Stimulated activated CD4-positive, alpha-beta T cell treated with anti-CD3 and anti-CD28 coated beads, TNF-alpha, amount 100 ng/mL, for 1 hour (primary cell): ENCODE data around the gene ABCB9.
"Not testable (repeated sequence)": the region's sequence is repeated elsewhere in the genome, so short reads cannot be mapped to it uniquely, and the experiment has no call there.

Source experiments
- DNase-seq, 3 donors: peaks; one replicate each; pipeline ENCODE4 v3.0.0-alpha.2; 2020; ENCODE audit warnings: low read depth in 3 of 3, low spot score in 1 of 3

The ABCB9 gene

DNA sequence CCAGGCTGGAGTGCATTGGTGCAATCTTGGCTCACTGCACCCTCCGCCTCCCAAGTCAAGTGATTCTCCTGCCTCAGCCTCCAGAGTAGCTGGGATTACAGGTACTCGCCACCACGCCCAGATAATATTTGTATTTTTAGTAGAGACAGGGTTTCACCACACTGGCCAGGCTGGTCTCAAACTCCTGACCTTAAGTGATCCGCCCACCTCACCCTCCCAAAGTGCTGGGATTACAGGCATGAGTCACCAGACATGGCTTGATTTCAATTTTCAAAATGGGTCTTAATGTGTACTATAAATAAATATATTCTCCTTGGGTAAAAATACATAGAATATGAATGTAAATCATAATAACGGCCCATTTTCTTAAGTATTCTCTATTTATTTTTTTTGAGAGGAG lies 24.9 kb downstream of the ABCB9 start:
- DNase-seq: not testable (repeated sequence)

DNA sequence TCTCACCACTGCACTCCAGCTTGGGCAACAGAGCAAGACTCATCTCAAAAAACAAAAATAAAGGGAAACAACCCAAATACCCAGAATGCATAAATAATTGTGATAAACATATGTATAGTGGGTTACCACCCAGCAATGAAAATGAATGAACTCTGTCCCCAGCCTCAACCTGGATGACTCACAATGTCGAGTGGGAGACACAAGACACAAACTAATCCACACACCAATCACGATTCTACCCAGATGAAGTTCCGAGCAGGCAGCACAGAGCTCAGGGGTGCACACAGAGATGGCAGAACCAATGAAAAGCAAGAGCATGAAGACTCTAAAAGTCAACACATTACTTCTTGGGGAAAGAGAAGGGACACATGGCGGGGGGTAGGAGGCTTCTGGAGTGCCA lies 27.1 kb downstream of the ABCB9 start:
- no peak for DNase-seq

DNA sequence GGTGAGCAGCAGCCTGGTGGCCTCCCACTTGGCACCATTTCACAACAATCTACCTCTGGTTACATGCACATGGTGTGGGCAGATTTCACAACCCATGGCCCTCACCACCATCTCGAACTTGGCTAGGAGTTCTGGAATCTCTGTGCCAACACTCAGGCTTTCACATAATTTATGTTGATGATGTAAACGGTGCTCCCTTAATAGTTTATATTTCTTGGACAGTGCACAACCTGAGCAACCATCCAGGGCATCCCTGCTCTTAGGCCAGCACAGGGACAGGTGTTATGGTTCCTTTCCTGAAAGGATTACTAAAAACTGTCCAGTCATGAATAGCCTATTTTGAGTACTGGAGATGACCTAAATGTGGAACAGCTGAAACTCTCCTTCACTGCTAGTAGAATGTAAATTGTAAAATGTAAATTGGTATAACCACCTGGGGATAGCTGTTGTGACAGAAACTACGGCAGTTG lies 28.6 kb downstream of the ABCB9 start:
- no peak for DNase-seq

DNA sequence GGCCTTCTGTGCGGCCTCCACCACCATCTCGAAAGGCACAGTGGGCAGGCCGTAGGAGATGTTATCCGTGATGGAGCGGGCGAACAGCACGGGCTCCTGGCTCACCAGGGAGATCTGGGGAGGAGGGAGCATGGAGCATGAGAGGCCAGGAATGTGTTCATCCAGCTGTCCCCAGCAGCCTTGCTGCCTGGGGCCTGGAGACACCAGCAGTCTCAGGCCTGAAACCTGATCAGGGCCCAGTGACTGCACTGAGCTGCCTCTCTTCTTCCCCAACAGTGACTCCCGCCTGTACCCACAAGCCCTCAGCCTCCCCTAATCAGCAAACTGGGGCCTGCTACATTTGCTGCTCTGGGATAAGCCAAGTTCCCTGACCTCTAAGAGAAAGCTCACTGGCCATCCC lies 30.9 kb downstream of the ABCB9 start:
- no peak for DNase-seq

DNA sequence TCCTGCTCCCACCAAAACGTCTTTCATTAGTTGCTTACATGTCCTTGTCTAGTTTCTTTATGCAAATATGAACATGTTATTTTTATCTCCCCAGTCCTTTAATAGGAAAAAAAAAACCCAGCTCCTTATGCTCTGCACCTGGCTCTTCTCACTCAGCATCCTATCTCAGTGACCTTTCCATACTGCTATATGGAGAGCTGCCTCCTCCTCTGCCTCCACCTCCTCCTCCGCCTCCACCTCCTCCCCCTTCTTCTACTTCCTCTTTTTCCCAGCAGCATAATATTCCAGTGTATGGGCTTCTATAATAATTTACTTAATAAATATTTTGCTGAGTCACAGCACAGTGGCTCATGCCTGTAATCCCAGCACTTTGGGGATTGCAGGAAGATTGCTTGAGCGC lies 31.5 kb downstream of the ABCB9 start:
- DNase-seq: no peak

DNA sequence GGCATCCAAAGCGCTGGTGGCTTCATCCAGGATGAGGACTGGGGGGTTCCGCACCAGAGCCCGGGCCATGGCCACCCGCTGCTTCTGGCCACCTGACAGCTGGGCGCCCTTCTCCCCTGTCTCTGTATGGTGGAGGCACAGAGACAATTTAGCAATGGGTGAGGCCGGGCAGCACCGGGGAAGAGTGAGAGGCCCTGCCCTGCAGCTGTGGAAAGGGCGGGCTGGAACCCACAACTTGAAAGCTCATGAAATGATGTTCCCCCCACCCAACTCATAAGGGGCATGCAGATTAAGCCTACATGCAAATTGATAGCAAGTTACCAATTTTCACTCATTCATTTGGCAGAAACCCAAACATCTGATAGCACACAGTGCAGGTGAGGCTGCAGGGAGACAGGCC lies 34.1 kb downstream of the ABCB9 start:
- no peak for DNase-seq

DNA sequence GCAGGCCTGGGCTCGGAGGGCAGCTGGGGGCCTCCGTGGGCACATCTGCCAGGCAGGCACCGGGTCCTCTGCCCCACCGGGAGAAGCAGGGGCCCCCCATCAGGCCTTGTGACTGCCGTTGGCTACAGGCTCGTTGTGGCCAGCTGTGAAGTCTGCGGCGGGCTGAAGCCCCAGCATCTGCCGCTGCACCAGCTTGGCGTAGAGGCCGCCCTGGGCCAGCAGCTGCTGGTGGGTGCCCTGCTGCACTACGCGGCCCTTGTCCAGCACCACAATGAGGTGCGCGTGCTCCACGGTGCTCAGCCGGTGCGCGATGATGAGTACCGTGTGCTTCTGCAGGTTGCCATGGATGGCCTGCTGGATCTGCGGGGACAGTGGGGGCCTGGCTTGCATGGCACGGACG lies 36.5 kb downstream of the ABCB9 start:
- no peak for DNase-seq

DNA sequence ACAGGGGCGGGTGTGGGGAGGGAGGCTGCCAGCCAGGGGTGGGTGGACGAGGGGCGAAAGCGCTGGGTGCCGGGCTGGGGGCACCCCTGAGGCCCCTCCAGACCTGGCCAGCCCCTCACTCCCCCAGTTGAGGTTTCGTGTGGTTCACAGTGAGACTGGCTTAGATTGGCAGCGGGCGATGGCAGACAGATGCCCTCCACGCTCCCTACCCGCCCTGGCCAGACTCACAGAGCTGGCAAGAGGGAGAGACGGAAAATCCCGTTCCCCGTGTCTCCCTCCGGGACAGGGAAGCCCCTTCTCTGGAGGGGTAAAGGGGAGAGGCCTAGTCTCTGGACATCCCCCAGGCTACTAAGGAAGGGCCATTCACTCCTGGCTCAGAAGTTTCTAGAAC lies 37.1 kb downstream of the ABCB9 start:
- no peak for DNase-seq

DNA sequence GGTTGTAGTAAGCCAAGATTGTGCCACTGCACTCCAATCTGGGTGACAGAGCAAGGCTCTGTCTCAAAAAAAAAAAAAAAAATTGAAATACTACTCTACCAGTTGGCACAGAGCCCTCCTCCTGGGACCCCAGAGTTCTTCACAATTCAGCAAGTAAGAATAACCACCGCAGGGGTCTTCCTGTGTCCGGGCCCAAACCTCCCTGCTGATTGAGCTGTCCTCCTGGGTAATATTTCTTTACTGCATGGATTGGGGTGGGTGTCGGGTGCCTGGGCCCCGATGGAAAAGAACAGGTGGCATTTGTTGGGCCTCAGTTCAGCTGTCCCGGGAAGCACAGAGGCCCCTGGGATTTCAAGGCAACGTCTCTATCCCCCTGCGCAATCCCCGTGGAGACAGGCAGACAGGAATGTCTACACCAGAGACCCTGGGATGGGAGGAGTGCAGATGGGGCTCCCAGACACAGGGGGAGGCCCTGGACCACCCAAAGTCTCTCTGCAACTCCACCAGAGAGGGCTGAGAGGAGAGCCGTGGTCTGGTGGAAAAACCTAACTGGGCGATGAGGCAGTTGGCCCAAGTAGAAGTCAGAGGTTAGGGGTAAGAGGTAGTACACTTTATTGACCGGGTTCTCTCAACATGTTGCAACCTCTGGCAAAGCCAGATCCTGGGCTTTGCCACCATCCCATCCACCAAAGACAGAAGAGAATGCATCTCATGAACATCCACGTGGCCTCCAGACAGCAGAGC lies 37.7 kb downstream of the ABCB9 start:
- DNase-seq: no peak

DNA sequence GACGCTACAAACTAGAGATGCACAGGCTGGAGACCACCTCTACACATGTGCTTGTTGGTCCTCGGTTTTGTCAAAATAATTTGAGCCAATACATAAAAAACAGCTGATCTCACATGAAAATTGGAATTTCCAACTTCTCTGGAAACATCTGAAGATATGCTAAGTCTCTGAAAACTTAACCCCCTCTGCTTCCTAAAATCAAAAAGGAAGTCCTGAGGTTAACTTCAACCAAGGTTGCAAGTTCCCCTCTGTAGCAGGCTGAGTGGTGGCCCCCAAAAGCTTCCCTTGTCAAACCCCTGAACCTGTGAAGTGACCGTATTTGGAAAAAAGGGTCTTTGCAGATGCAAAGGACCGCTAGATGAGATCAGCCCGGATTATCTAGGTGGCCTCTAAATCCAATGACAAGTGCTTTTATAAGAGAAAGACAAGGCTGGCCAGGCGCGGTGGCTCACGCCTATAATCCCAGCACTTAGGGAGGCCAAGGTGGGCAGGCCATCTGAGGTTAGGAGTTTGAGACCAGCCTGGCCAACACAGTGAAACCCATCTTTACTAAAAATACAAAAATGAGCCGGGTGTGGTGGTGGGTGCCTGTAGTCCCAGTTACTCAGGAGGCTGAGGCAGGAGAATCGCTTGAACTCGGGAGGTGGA lies 38.4 kb downstream of the ABCB9 start:
- no peak for DNase-seq

DNA sequence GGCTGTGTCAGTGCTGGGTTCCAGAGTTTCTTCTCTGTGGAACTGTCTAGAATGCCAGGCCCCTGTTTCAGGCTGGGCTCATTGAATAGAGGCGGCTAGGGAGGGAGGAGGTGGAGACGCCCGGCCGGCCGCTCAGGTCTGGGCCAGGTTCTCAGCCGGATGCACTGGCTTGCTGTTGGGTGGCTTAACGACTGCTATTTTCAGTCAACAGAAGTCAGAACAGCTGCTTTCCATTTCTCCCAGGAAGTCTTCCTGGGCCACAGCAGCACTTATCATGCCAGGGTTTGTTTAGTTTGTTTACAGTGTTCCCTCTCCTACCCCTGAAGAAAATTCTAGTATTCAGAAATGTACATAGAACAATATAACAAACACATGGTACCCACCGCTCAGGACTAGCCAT lies 44.3 kb downstream of the ABCB9 start:
- DNase-seq: no peak

DNA sequence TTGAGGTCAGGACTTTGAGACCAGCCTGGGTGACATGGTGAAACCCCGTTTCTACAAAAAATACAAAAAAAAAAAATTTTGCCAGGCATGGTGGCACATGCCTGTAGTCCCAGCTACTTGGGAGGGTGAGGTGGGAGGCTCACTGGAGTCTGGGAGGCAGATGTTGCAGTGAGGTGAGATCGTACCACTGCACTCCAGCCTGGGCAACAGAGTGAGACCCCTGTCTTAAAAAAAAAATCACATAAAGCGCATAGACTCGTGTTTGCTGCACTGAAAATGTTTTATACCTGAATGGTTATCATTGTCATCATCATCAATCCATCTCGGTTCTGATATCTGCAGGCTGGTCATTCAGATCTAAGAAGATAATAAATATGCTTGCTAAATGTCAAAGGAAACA lies 45.6 kb downstream of the ABCB9 start:
- DNase-seq: no peak

DNA sequence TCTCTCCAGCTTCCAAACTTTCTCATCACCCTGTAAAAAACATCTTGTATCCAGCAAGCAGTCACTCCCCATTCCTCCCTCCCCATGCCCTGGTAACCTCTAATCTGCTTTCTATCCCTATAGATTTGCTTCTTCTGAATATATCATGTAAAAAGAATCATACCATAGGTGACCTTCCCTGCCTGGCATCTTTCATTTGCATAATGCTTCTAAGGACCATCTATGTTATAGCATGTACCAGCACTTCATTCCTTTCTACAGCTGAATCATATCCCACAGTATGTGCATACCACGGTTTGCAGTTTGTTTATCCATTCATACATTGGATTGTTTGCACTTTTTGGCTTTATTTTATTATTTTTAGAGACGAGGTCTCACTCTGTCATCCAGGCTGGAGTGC lies 47.4 kb downstream of the ABCB9 start:
- DNase-seq: no peak

DNA sequence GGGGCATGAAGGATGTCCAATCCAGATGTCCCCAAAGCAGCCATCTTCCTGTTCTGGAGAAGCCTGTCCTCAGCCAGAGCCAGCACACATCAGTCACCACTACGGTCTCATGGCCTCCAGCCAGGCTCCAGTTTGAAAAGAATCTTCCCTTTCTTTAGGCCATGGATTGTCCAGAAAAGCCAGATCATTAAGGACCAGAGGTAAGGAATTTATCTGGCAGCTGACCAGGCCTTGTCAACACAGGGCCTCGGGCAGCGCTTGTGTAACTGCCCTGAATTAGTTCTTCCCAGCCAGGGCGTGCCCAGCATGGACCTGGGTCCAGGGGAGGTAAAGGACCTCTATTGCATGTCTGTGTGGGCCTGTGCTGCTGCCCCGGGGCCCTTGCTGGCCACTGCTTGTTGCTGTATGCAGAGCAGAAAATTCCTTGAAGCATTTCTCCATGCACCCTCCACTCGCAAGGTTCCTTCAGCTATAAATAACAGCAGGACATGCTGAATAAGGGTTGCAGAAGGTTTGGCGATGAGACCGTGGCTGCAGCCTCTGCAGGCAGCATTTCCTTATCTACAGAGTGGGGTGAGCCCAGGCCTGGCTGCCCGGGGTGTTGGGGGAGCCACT lies 48.6 kb downstream of the ABCB9 start:
- DNase-seq: no peak

DNA sequence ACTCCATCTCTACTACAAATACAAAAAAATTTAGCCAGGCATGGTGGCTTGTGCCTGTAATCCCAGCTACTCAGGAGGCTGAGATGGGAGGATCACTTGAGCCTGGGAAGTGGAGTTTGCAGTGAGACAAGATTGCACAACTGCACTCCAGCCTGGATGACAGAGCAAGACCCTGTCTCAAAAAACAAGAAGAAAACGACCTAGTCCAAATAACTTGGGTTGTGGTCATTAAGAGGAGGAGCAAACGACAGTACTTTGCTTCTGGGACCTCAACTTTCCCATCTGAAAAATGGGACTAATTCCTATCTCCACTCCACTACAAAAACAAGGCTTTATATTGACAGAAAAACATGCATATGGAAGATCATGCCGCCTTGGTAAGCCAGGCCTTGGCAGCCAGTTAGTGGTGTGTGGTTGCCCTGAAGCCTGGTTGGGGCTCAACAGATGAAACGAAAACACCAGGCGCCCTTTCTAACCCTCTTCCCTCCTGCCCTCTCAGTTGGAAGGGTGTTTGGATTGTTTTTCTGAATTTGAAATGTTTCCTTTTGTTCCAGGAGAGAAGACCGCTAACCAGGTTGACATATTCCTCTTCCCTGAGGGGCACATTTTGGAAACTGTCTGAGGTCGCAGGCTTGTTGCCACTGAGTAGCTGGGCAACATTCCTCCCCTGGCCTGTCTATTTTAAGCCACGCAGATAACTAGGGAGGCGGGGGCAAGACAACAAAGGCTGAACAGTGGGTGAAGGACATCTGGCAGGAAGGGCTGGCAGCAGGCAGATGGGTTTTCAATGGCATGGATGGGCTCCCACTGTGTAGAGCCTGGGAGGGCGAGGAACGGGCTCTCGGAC lies 56.6 kb downstream of the ABCB9 start:
- no peak for DNase-seq

DNA sequence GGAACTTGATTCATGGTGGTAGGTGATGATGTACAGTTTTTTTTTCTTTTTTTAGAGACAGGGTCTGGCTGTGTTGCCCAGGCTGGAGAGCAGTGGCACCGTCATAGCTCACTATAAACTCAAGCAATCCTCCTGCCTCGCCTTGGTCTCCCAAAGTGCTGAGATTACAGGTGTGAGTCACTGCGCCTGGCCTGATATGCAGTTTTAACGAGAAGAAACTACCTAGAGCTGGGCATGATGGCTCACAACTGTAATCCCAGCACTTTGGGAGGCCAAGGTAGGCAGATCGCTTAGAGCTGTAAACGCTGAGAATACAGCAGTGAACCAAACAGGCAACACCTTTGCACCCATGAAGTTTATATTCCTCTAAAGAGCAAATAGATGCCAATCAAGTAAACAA lies 57.3 kb downstream of the ABCB9 start:
- DNase-seq: no peak

DNA sequence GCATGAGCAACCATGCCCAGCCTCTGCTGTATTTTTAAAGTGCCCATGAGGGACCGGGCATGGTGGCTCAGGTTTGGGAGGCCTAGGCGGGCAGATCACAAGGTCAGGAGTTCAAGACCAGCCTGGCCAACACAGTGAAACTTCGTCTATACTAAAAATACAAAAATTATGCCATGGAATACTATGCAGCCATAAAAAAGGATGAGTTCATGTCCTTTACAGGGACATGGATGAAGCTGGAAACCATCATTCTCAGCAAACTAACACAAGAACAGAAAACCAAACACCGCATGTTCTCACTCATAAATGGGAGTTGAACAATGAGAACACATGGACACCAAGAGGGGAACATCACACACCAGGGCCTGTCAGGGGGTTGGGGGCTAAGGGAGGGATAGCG lies 61.0 kb downstream of the ABCB9 start:
- not testable (repeated sequence) for DNase-seq

DNA sequence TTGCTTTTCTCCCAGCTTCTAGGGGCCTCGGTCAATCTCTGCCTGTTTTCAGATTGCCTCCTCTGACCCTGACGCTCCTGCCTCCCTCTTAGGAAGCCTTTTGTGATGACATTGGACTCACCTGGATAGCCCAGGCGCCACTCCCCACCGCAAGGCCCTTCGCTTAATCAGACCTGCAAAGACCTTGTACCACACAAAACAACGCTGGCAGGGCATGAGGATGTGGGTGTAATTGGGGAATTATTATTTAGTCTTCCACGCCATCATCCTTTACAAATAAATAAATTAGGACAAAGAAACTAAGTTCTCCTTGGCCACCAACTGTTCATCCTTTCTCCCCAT lies 62.6 kb downstream of the ABCB9 start:
- no peak for DNase-seq

DNA sequence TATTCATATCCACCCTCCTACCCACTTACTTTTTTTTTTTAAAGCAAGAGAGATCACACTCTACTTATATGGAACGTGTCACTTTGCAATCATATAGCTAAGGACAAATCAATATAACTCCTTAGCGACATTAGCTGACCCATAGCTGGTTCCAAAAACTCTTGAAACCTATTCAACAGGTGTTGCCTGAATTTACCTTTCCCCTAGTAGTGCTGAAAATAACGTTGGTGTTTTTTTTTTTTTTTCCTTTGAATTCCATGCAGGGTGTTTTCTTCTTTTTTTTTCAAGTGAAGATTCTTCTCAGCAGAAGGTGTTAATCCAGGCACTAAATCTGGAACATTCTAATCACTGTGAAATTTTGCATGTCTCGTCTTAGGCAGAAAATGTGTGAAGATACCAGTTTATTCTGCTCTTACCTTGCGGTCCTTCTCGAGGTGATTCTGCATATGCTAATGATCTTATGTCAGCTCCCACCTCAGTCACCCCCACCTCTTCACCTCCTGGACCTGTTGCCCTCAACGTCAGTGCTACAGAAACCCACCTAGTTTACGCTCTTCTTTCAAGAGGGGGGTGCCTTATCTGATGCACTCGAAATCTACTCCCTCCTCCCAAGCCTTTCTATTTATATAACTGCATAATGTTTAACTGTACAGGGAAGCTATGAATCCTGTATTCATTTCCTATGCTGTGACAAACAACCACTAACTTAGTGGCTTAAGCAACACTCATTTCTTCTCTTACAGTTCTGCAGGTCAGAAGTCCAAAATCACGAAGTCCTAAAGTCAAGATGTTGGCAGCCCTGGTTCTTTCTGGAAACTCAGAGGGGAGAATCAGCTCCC lies 63.2 kb downstream of the ABCB9 start:
- DNase-seq: no peak

DNA sequence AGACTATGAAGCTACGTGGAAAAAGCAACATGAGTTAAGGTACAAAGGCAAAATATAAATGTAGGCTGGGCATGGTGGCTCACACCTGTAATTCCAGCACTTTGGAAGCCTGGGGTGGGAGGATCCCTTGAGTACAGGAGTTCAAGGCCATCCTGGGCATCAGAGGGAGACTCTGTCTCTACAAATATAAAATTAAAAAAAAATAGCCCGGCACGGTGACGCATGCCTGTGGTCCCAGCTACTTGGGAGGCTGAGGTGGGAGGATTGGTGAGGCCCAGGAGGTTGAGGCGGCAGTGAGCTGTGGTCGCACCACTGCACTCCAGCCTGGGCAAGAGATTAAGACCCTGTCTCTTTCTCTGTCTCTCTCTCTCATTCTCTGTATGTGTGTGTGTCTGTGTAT lies 66.4 kb downstream of the ABCB9 start:
- no peak for DNase-seq

DNA sequence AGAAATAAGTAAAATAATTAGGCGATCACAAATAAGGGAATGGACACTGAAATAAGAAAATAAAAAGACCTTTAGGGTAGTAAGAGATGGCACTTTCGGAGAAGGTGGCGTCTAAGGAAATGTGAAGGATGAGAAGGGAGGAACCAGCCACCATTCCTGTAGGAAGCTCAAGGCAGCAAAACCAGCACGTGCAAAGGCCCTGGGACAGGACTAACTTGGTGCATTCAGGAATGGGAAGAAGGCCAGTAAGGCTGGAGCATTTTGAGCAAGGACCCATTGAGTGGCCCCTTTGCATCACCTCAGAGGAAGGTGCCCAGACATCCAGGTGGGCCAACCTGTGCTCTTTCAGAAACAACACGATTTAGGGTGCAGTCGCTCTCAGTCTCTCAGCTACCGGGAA lies 69.6 kb downstream of the ABCB9 start:
- no peak for DNase-seq
